Endothelial cell of umbilical vein (primary cell): ENCODE results near the gene GSG1L. TPM values are rescaled to one million over a fixed set of nuclear protein-coding genes. Genes with fewer than 3 reads are reported as not detected.

Experiments
- BruUV-seq: library from RNA; stranded (reverse); fragments of 400-500 nt; replicated peaks from 2 replicates; lab custom pipeline; 2021; lab: Mats Ljungman, UMichigan
- CTCF ChIA-PET: fragments of 300-600, 350-600 bp; sonication (Branson Sonifier 250); formaldehyde crosslinking; loops from one replicate; lab custom pipeline; 2021; ENCODE audit warnings: antibody characterized with exemption, inconsistent platforms; lab: Charles Lee
- POLR2A ChIA-PET: fragments of 300-600, 350-600 bp; sonication (Branson Sonifier 250); formaldehyde crosslinking; loops from one replicate; lab custom pipeline; 2021; ENCODE audit warnings: antibody characterized with exemption, inconsistent platforms; lab: Charles Lee
- DNase-seq: peaks from one replicate; pipeline ENCODE4 v3.0.0-alpha.2; 2011; ENCODE audit warnings: low read depth, low spot score
- FAIRE-seq: peaks from 2 replicates; lab custom pipeline; 2011; peaks lifted over from hg19 to GRCh38; lab: Jason Lieb, UNC
- H2AFZ ChIP-seq: 2 replicates; pipeline ENCODE4 v1.6.0; 2012; ENCODE audit warnings: low read depth, low read length, control low read depth, inconsistent platforms
- H3K27ac ChIP-seq: 2 replicates; pipeline ENCODE4 v1.5.1; 2011; ENCODE audit warnings: low read depth, mild to moderate bottlenecking, control low read depth, low read length, moderate library complexity; ENCODE audit not compliant: insufficient read depth
- H3K27me3 ChIP-seq, 2 experiments: 2 replicates each; pipeline versions ENCODE4 v1.6.0 to v1.6.1; 2011; ENCODE audit warnings: low read length in 2 of 2, mixed read lengths in 1 of 2; ENCODE audit not compliant: control insufficient read depth in 2 of 2, insufficient read depth in 2 of 2
- H3K36me3 ChIP-seq, 2 experiments: 2 replicates in 1 of 2; 3 replicates in 1 of 2; pipeline ENCODE4 v1.5.1; 2011; ENCODE audit warnings: low read length in 2 of 2, mild to moderate bottlenecking in 1 of 2, moderate library complexity in 1 of 2; ENCODE audit not compliant: control insufficient read depth in 2 of 2, insufficient read depth in 2 of 2; ENCODE audit errors: extremely low read depth in 1 of 2
- H3K4me1 ChIP-seq: 3 replicates; pipeline ENCODE4 v1.5.1; 2011; ENCODE audit warnings: mild to moderate bottlenecking, low read length; ENCODE audit not compliant: control insufficient read depth, insufficient read depth; ENCODE audit errors: extremely low read depth
- H3K4me2 ChIP-seq: 2 replicates; pipeline ENCODE4 v1.6.1; 2011; ENCODE audit warnings: low read length, control low read depth, mixed read lengths; ENCODE audit not compliant: insufficient read depth
- H3K4me3 ChIP-seq, 3 experiments: fragments of 200-600 bp in 1 of 3; sonication (generic), shearing (Covaris generic) in 1 of 3; replicated peaks in 1 of 3; 2 replicates each; pipeline ENCODE4 v1.5.1; 2011 to 2016; ENCODE audit warnings: control low read depth in 3 of 3, low read length in 3 of 3, mild to moderate bottlenecking in 2 of 3, inconsistent platforms in 1 of 3, low read depth in 1 of 3, moderate library complexity in 1 of 3; ENCODE audit not compliant: insufficient read depth in 1 of 3
- H3K79me2 ChIP-seq: 2 replicates; pipeline ENCODE4 v1.6.0; 2012; ENCODE audit warnings: low read length, inconsistent platforms; ENCODE audit not compliant: control insufficient read depth, insufficient read depth
- H3K9ac ChIP-seq: replicated peaks from 2 replicates; pipeline ENCODE3; 2011; ENCODE audit warnings: low read length, control low read depth; ENCODE audit not compliant: insufficient read depth; ENCODE audit errors: extremely low read depth
- H3K9me1 ChIP-seq: replicated peaks from 3 replicates; pipeline ENCODE4 v1.6.0; 2011; ENCODE audit warnings: mild to moderate bottlenecking, low read length; ENCODE audit not compliant: control insufficient read depth, insufficient read depth; ENCODE audit errors: extremely low read depth
- H3K9me3 ChIP-seq: replicated peaks from 2 replicates; pipeline ENCODE4 v1.5.1; 2012; ENCODE audit warnings: low read length, inconsistent platforms; ENCODE audit not compliant: control insufficient read depth, insufficient read depth
- H4K20me1 ChIP-seq: replicated peaks from 2 replicates; pipeline ENCODE3; 2011; ENCODE audit warnings: mild to moderate bottlenecking, low read length; ENCODE audit not compliant: control insufficient read depth, insufficient read depth; ENCODE audit errors: extremely low read depth
- EZH2 ChIP-seq: IDR thresholded peaks from 2 replicates; pipeline ENCODE4 v1.6.1; 2012; ENCODE audit warnings: borderline replicate concordance, low read depth, mild to moderate bottlenecking, moderate library complexity, low read length, inconsistent platforms; ENCODE audit not compliant: severe bottlenecking
- FOS ChIP-seq: IDR thresholded peaks from 2 replicates; pipeline ENCODE4 v1.6.1; 2011; ENCODE audit warnings: mild to moderate bottlenecking, low read length, moderate library complexity, borderline replicate concordance; ENCODE audit not compliant: insufficient read depth
- GATA2 ChIP-seq: IDR thresholded peaks from 2 replicates; pipeline ENCODE4 v1.7.0; 2011; ENCODE audit warnings: low read depth, mild to moderate bottlenecking, moderate library complexity, mixed read lengths, low read length; ENCODE audit not compliant: insufficient read length, insufficient read depth
- JUN ChIP-seq: IDR thresholded peaks from 2 replicates; pipeline ENCODE4 v1.6.1; 2011; ENCODE audit warnings: borderline replicate concordance, low read depth; ENCODE audit not compliant: insufficient read length, insufficient read depth
- MAX ChIP-seq: IDR thresholded peaks from 2 replicates; pipeline ENCODE4 v1.6.1; 2011; ENCODE audit not compliant: insufficient read depth, insufficient read length
- MYC ChIP-seq: IDR thresholded peaks from one replicate; pipeline ENCODE4 v1.6.1; 2011; ENCODE audit warnings: mild to moderate bottlenecking, low read depth, low read length
- POLR2A ChIP-seq: IDR thresholded peaks from 2 replicates; pipeline ENCODE4 v1.6.1; 2012; ENCODE audit warnings: low read depth, mild to moderate bottlenecking, control low read depth, low read length
- POLR2AphosphoS5 ChIP-seq: IDR thresholded peaks from 2 replicates; pipeline ENCODE4 v1.6.1; 2012; ENCODE audit warnings: low read depth, mild to moderate bottlenecking, control low read depth, low read length, moderate library complexity; ENCODE audit not compliant: insufficient read depth
- dilution Hi-C: fragments of 300-500 bp; cut with MboI; formaldehyde crosslinking; loops from one replicate; pipeline ENCODE4 v1.15.0; 2019; ENCODE audit warnings: low sequenced_read_pairs; ENCODE audit not compliant: extremely low pct_ligation_motif_present
- intact Hi-C: fragments of 100-400 bp; cut with micrococcal nuclease; formaldehyde crosslinking; loops from one replicate; pipeline ENCODE4 v1.10.0; 2022
- polyA plus RNA-seq, 4 experiments: library from polyadenylated mRNA; depleted of rRNA in 3 of 4; stranded (reverse) in 3 of 4; unstranded in 1 of 4; fragments of >200 nt; gene quantifications; 2 replicates each; pipeline versions ENCODE4 v1.2.1 to v1.2.3, GENCODE V29; 2011 to 2012; ENCODE audit warnings: missing spikeins in 1 of 4
- total RNA-seq: library from RNA; stranded (reverse); gene quantifications from 2 replicates; pipeline ENCODE4 v1.2.3, GENCODE V29; 2021
- TF ChIP-seq, protein P1 (sequence below), 2 donors: IDR thresholded peaks; 1 replicate in 1 of 2; 2 replicates in 1 of 2; pipeline ENCODE4 v1.5.1; 2011; ENCODE audit warnings: low read length in 2 of 2, mild to moderate bottlenecking in 2 of 2, moderate library complexity in 2 of 2, control low read depth in 1 of 2, inconsistent platforms in 1 of 2, low read depth in 1 of 2; ENCODE audit not compliant: insufficient read depth in 1 of 2; ENCODE audit errors: extremely low read depth in 1 of 2

Gene GSG1L
- total and polyA plus RNA-seq, 2 donors (not counting 3 experiments of a cell fraction or from before 2014, with no cell fraction given), result 0.06 TPM; not detected in 1

GRCh38 chr16:27844826-27845225 lies 218.7 kb downstream of the GSG1L start:
- no peaks in the 10 kb centered on the region for H4K20me1 ChIP-seq
- no peak overlapping the region for H3K4me3 ChIP-seq
- ChIA-PET CTCF (interaction anchor here (2.2 kb wide), 1 partner anchor 205 kb away, joined by 7 read pairs; no protein-coding TSS in a partner anchor), POLR2A (no interaction called here)
- no peak overlapping the region for H3K4me2 ChIP-seq
- H3K27me3 ChIP-seq, result peaks cover 0 to 5% of the 10 kb centered on the region in 2 experiments
- no peak for DNase-seq
- no peaks in the 10 kb centered on the region for H3K9me3 ChIP-seq
- no peaks in the 10 kb centered on the region for H3K36me3 ChIP-seq
- no peaks in the 10 kb centered on the region for H3K4me1 ChIP-seq
- no peak for FAIRE-seq
- TF ChIP-seq MYC, result no peak
- no peak for TF ChIP-seq POLR2AphosphoS5
- TF ChIP-seq GATA2, result no peak
- no peak for TF ChIP-seq MAX
- no peak for TF ChIP-seq EZH2
- no peak for TF ChIP-seq POLR2A
- TF ChIP-seq, protein P1, sequence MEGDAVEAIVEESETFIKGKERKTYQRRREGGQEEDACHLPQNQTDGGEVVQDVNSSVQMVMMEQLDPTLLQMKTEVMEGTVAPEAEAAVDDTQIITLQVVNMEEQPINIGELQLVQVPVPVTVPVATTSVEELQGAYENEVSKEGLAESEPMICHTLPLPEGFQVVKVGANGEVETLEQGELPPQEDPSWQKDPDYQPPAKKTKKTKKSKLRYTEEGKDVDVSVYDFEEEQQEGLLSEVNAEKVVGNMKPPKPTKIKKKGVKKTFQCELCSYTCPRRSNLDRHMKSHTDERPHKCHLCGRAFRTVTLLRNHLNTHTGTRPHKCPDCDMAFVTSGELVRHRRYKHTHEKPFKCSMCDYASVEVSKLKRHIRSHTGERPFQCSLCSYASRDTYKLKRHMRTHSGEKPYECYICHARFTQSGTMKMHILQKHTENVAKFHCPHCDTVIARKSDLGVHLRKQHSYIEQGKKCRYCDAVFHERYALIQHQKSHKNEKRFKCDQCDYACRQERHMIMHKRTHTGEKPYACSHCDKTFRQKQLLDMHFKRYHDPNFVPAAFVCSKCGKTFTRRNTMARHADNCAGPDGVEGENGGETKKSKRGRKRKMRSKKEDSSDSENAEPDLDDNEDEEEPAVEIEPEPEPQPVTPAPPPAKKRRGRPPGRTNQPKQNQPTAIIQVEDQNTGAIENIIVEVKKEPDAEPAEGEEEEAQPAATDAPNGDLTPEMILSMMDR (IDR thresholded peaks at IDR 0.05; ENCODE audit: extremely low read depth in 1 of 2, insufficient read depth in 1 of 2, low read depth in 1 of 2, low read length in 2 of 2), result no peak
- TF ChIP-seq FOS, result no peak
- TF ChIP-seq JUN, result no peak
- H3K9me1 ChIP-seq, result no peaks in the 10 kb centered on the region
- intact Hi-C loops, result no loop called here
- H3K79me2 ChIP-seq, result no peaks in the 10 kb centered on the region
- no TSS peak for BruUV-seq
- H3K27ac ChIP-seq, result no peak overlapping the region
- H2AFZ ChIP-seq, result no peak overlapping the region
- dilution Hi-C loops, result no loop called here
- H3K9ac ChIP-seq, result no peak overlapping the region
